Glutamatergic neuron (in vitro differentiated cells): ENCODE results near the gene AGBL5. TPM values are rescaled to one million over a fixed set of nuclear protein-coding genes. Genes with fewer than 3 reads are reported as not detected.

ENCODE experiments used
- DNase-seq: peaks from one replicate; pipeline ENCODE4 v3.0.0; 2022
- H3K27ac Mint-ChIP-seq: one replicate; pipeline ENCODE4 v1.8.0; 2020; ENCODE audit warnings: mild to moderate bottlenecking, mixed read lengths, inconsistent platforms; ENCODE audit not compliant: unreplicated experiment
- H3K27me3 Mint-ChIP-seq: one replicate; pipeline ENCODE4 v1.8.0; 2020; ENCODE audit warnings: mild to moderate bottlenecking, moderate library complexity, mixed read lengths, inconsistent platforms; ENCODE audit not compliant: unreplicated experiment
- H3K36me3 Mint-ChIP-seq: one replicate; pipeline ENCODE4 v1.8.0; 2020; ENCODE audit warnings: mild to moderate bottlenecking, mixed read lengths, inconsistent platforms; ENCODE audit not compliant: unreplicated experiment
- H3K4me1 Mint-ChIP-seq: one replicate; pipeline ENCODE4 v1.8.0; 2020; ENCODE audit warnings: mild to moderate bottlenecking, low read depth, mixed read lengths, inconsistent platforms; ENCODE audit not compliant: unreplicated experiment
- H3K4me3 Mint-ChIP-seq: one replicate; pipeline ENCODE4 v1.8.0; 2020; ENCODE audit warnings: mild to moderate bottlenecking, mixed read lengths, inconsistent platforms; ENCODE audit not compliant: unreplicated experiment
- H3K9me3 Mint-ChIP-seq: one replicate; pipeline ENCODE4 v1.8.0; 2020; ENCODE audit warnings: mild to moderate bottlenecking, moderate library complexity, mixed read lengths, inconsistent platforms; ENCODE audit not compliant: unreplicated experiment
- total RNA-seq: library from RNA; stranded (reverse); fragmentation: NEBNext Ultra II Directional; extraction: Animal tissue kit (Norgen Biotek cat#: 25700); gene quantifications from one replicate; pipeline ENCODE4 v1.2.1, GENCODE V29; 2021; ENCODE audit not compliant: unreplicated experiment
- TF ChIP-seq, protein P1 (sequence below): fragments of 200-600 bp; sonication (generic); IDR thresholded peaks from one replicate; pipeline ENCODE4 v1.5.0; 2021; ENCODE audit not compliant: partially characterized antibody, unreplicated experiment

AGBL5 gene
- total RNA-seq, 1 donor from 2014 or later: 17.3 TPM

- H3K27ac Mint-ChIP-seq: no peak overlapping the region
- peaks cover 3% of the 10 kb centered on the region for H3K4me1 Mint-ChIP-seq
- H3K4me3 Mint-ChIP-seq: no peak overlapping the region
- H3K9me3 Mint-ChIP-seq: peaks cover 5% of the 10 kb centered on the region
- peaks cover 6% of the 10 kb centered on the region for H3K27me3 Mint-ChIP-seq
- no peak for DNase-seq
- TF ChIP-seq, protein P1, sequence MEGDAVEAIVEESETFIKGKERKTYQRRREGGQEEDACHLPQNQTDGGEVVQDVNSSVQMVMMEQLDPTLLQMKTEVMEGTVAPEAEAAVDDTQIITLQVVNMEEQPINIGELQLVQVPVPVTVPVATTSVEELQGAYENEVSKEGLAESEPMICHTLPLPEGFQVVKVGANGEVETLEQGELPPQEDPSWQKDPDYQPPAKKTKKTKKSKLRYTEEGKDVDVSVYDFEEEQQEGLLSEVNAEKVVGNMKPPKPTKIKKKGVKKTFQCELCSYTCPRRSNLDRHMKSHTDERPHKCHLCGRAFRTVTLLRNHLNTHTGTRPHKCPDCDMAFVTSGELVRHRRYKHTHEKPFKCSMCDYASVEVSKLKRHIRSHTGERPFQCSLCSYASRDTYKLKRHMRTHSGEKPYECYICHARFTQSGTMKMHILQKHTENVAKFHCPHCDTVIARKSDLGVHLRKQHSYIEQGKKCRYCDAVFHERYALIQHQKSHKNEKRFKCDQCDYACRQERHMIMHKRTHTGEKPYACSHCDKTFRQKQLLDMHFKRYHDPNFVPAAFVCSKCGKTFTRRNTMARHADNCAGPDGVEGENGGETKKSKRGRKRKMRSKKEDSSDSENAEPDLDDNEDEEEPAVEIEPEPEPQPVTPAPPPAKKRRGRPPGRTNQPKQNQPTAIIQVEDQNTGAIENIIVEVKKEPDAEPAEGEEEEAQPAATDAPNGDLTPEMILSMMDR: no peak
- no peaks in the 10 kb centered on the region for H3K36me3 Mint-ChIP-seq
Measured at GRCh38 chr2:27099334-27099955, 48.0 kb downstream of the AGBL5 start.

- Mint-ChIP-seq H3K27ac (no peak overlapping the region), H3K4me1 (peaks cover 3% of the 10 kb centered on the region), H3K4me3 (no peak overlapping the region), H3K36me3 (no peaks in the 10 kb centered on the region), H3K27me3 (peaks cover 4% of the 10 kb centered on the region), H3K9me3 (peaks cover 5% of the 10 kb centered on the region)
- DNase-seq: no peak
- TF ChIP-seq, protein P1: no peak
Measured at GRCh38 chr2:27100036-27100435, 48.6 kb downstream of the AGBL5 start.

GRCh38 chr2:27102329-27102728 lies 50.9 kb downstream of the AGBL5 start:
- TF ChIP-seq, protein P1: no peak
- H3K4me3 Mint-ChIP-seq: no peak overlapping the region
- H3K36me3 Mint-ChIP-seq: no peaks in the 10 kb centered on the region
- peaks cover 5% of the 10 kb centered on the region for H3K9me3 Mint-ChIP-seq
- no peak overlapping the region for H3K27ac Mint-ChIP-seq
- DNase-seq: no peak
- peaks cover 4% of the 10 kb centered on the region for H3K27me3 Mint-ChIP-seq
- H3K4me1 Mint-ChIP-seq: peaks cover 3% of the 10 kb centered on the region

GRCh38 chr2:27105981-27106380 lies 54.5 kb downstream of the AGBL5 start:
- Mint-ChIP-seq H3K27me3 (no peaks in the 10 kb centered on the region), H3K9me3 (peaks cover 2% of the 10 kb centered on the region), H3K36me3 (no peaks in the 10 kb centered on the region), H3K4me1 (no peaks in the 10 kb centered on the region), H3K27ac (no peak overlapping the region), H3K4me3 (no peak overlapping the region)
- no peak for DNase-seq
- TF ChIP-seq, protein P1: no peak

DNA sequence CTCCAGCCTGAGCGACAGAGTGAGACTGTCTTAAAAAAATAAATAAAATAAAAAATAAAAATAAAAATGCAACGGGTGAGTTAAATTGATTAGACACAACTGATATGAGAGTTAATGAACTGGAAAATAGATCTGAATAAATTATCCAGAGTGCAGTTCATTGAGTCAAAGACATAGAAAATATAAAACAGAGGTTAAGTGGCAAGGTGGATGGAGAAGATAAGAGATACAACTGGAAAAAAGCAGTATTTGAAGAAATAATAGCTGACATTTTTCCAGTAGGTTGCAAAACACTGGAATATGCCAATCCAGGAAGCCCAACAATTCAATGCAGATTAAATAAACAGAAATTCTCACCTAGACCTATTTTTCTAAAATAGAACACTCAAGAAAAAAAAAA lies 56.8 kb downstream of the AGBL5 start:
- no peaks in the 10 kb centered on the region for H3K4me1 Mint-ChIP-seq
- H3K9me3 Mint-ChIP-seq: peaks cover 2% of the 10 kb centered on the region

More for the DNA sequence above, 56.8 kb downstream of the AGBL5 start:
- Mint-ChIP-seq H3K27me3 (no peaks in the 10 kb centered on the region), H3K36me3 (no peaks in the 10 kb centered on the region), H3K4me3 (no peak overlapping the region), H3K27ac (no peak overlapping the region)
- TF ChIP-seq, protein P1: no peak
- no peak for DNase-seq
